H1 (cell line): ENCODE measurements around the gene FGF12. TPM values are rescaled to one million over a fixed set of nuclear protein-coding genes. Genes with fewer than 3 reads are reported as not detected.

ENCODE experiments used
- CTCF ChIA-PET: fragments of 300-600 bp; sonication (Branson Sonifier 250); formaldehyde crosslinking; loops from one replicate; lab custom pipeline; 2021; ENCODE audit not compliant: partially characterized antibody; lab: Charles Lee
- POLR2A ChIA-PET: fragments of 300-600 bp; sonication (Branson Sonifier 250); formaldehyde crosslinking; loops from one replicate; lab custom pipeline; 2021; ENCODE audit warnings: inconsistent platforms; ENCODE audit not compliant: partially characterized antibody; lab: Charles Lee
- DNase-seq, 2 experiments: peaks; one replicate each; pipeline versions ENCODE4 v3.0.0 to v3.0.0-alpha.2; 2010 to 2022; ENCODE audit warnings: low spot score in 2 of 2, low read depth in 1 of 2, mixed read lengths in 1 of 2
- FAIRE-seq: peaks from 2 replicates; lab custom pipeline; 2011; peaks lifted over from hg19 to GRCh38; lab: Jason Lieb, UNC
- H2AFZ ChIP-seq: 2 replicates; pipeline ENCODE4 v1.8.1; 2012; ENCODE audit warnings: low read length, inconsistent platforms
- H2AK5ac ChIP-seq: 2 replicates; pipeline ENCODE4 v1.6.1; 2013; ENCODE audit warnings: low read depth, low read length
- H2BK120ac ChIP-seq: replicated peaks from 2 replicates; pipeline ENCODE3; 2013; ENCODE audit warnings: low read depth, low read length, inconsistent platforms
- H2BK12ac ChIP-seq: 2 replicates; pipeline ENCODE4 v1.6.1; 2013; ENCODE audit warnings: low read depth, low read length
- H2BK15ac ChIP-seq: 2 replicates; pipeline ENCODE4 v1.6.1; 2013; ENCODE audit warnings: low read length
- H2BK20ac ChIP-seq: 2 replicates; pipeline ENCODE4 v1.6.1; 2013; ENCODE audit warnings: low read length
- H2BK5ac ChIP-seq: 2 replicates; pipeline ENCODE4 v1.6.1; 2013; ENCODE audit warnings: low read depth, low read length
- H3K14ac ChIP-seq: 2 replicates; pipeline ENCODE4 v1.6.1; 2013; ENCODE audit warnings: inconsistent platforms; ENCODE audit not compliant: insufficient read length
- H3K18ac ChIP-seq: 2 replicates; pipeline ENCODE4 v1.6.1; 2013; ENCODE audit warnings: low read length; ENCODE audit errors: extremely low read depth
- H3K23ac ChIP-seq: 2 replicates; pipeline ENCODE4 v1.6.1; 2013; ENCODE audit warnings: inconsistent platforms; ENCODE audit not compliant: insufficient read length
- H3K23me2 ChIP-seq: 2 replicates; pipeline ENCODE4 v1.6.1; 2013; ENCODE audit warnings: low read depth, low read length
- H3K27ac ChIP-seq: 2 replicates; pipeline ENCODE4 v1.6.1; 2011; ENCODE audit warnings: low read depth, low read length, inconsistent platforms
- H3K27me3 ChIP-seq, 4 experiments: replicated peaks in 1 of 4; 1 replicate in 1 of 4; 2 replicates in 3 of 4; pipeline versions ENCODE4 v1.6.1 to v1.8.1; 2011 to 2013; ENCODE audit warnings: low read length in 3 of 4, mild to moderate bottlenecking in 3 of 4, inconsistent platforms in 2 of 4, mixed read lengths in 2 of 4, moderate library complexity in 1 of 4; ENCODE audit not compliant: control insufficient read depth in 3 of 4, insufficient read depth in 3 of 4; ENCODE audit errors: extremely low read depth in 1 of 4
- H3K36me3 ChIP-seq, 4 experiments: 2 replicates each; pipeline versions ENCODE4 v1.6.1 to v1.8.1; 2011 to 2013; ENCODE audit warnings: mild to moderate bottlenecking in 4 of 4, low read length in 3 of 4, moderate library complexity in 2 of 4, control low read depth in 1 of 4, inconsistent platforms in 1 of 4; ENCODE audit not compliant: insufficient read depth in 4 of 4, control insufficient read depth in 2 of 4
- H3K4ac ChIP-seq: replicated peaks from 2 replicates; pipeline ENCODE3; 2013; ENCODE audit warnings: low read length, low read depth, mixed read lengths, inconsistent platforms; ENCODE audit not compliant: insufficient read length
- H3K4me1 ChIP-seq, 4 experiments: replicated peaks in 1 of 4; 1 replicate in 1 of 4; 2 replicates in 3 of 4; pipeline versions ENCODE4 v1.6.1 to v1.8.1; 2011 to 2013; ENCODE audit warnings: low read length in 3 of 4, inconsistent platforms in 2 of 4, mixed read lengths in 1 of 4; ENCODE audit not compliant: insufficient read depth in 4 of 4, control insufficient read depth in 3 of 4
- H3K4me2 ChIP-seq, 2 experiments: 2 replicates each; pipeline versions ENCODE4 v1.6.1 to v1.8.1; 2011 to 2013; ENCODE audit warnings: low read depth in 2 of 2, low read length in 2 of 2, control low read depth in 1 of 2, inconsistent platforms in 1 of 2, mild to moderate bottlenecking in 1 of 2; ENCODE audit not compliant: insufficient read depth in 1 of 2
- H3K4me3 ChIP-seq, 4 experiments: fragments of 200-600, 300-600 bp in 1 of 4; sonication (generic), shearing (Covaris generic), sonication (Bioruptor Twin) in 1 of 4; 2 replicates each; pipeline versions ENCODE4 v1.5.1 to v1.8.1; 2011 to 2016; ENCODE audit warnings: low read length in 4 of 4, low read depth in 3 of 4, control low read depth in 2 of 4, inconsistent platforms in 2 of 4, mild to moderate bottlenecking in 2 of 4, mixed read lengths in 1 of 4, moderate library complexity in 1 of 4; ENCODE audit not compliant: insufficient read depth in 2 of 4; ENCODE audit errors: extremely low read depth in 1 of 4
- H3K56ac ChIP-seq: replicated peaks from 2 replicates; pipeline ENCODE3; 2013; ENCODE audit warnings: low read depth, mild to moderate bottlenecking, mixed read lengths, low read length, inconsistent platforms; ENCODE audit not compliant: insufficient read length
- H3K79me1 ChIP-seq: 2 replicates; pipeline ENCODE4 v1.6.1; 2013; ENCODE audit warnings: low read depth, low read length, control low read depth
- H3K79me2 ChIP-seq, 2 experiments: 2 replicates each; pipeline versions ENCODE4 v1.6.1 to v1.8.1; 2012 to 2013; ENCODE audit warnings: low read length in 2 of 2, mild to moderate bottlenecking in 2 of 2, inconsistent platforms in 1 of 2; ENCODE audit not compliant: insufficient read depth in 2 of 2, control insufficient read depth in 1 of 2
- H3K9ac ChIP-seq, 4 experiments: replicated peaks in 1 of 4; 1 replicate in 1 of 4; 2 replicates in 3 of 4; pipeline versions ENCODE4 v1.6.1 to v1.8.1; 2011 to 2013; ENCODE audit warnings: low read depth in 3 of 4, low read length in 3 of 4, control low read depth in 2 of 4, mild to moderate bottlenecking in 2 of 4, moderate library complexity in 2 of 4, inconsistent platforms in 1 of 4; ENCODE audit errors: extremely low read depth in 1 of 4
- H3K9me3 ChIP-seq, 2 experiments: 2 replicates each; pipeline versions ENCODE4 v1.6.1 to v1.8.1; 2012 to 2013; ENCODE audit warnings: mild to moderate bottlenecking in 2 of 2, moderate library complexity in 2 of 2, control low read depth in 1 of 2, inconsistent platforms in 1 of 2, low read depth in 1 of 2, low read length in 1 of 2, mixed read lengths in 1 of 2; ENCODE audit not compliant: insufficient read depth in 2 of 2
- H4K20me1 ChIP-seq, 2 experiments: replicated peaks in 1 of 2; 2 replicates each; pipeline versions ENCODE3 to v1.8.1; 2011 to 2013; ENCODE audit warnings: inconsistent platforms in 2 of 2, low read length in 2 of 2, mild to moderate bottlenecking in 1 of 2; ENCODE audit not compliant: insufficient read depth in 2 of 2, control insufficient read depth in 1 of 2
- H4K5ac ChIP-seq: 2 replicates; pipeline ENCODE4 v1.6.1; 2013; ENCODE audit warnings: low read length, low read depth, mixed read lengths, inconsistent platforms; ENCODE audit not compliant: insufficient read length
- H4K8ac ChIP-seq: 2 replicates; pipeline ENCODE4 v1.8.0; 2013; ENCODE audit warnings: mild to moderate bottlenecking, moderate library complexity, low read length, inconsistent platforms; ENCODE audit not compliant: insufficient read depth; ENCODE audit errors: extremely low read depth
- H4K91ac ChIP-seq: replicated peaks from 2 replicates; pipeline ENCODE3; 2013; ENCODE audit warnings: low read length, mixed read lengths, inconsistent platforms; ENCODE audit not compliant: insufficient read length
- ASH2L ChIP-seq: fragments of 200-600, 300-600 bp; sonication (generic); IDR thresholded peaks from one replicate; pipeline ENCODE4 v1.7.1; 2017; ENCODE audit warnings: low read length
- BACH1 ChIP-seq: IDR thresholded peaks from 2 replicates; pipeline ENCODE4 v1.6.1; 2012; ENCODE audit warnings: low read length, improper control_type of control experiment
- RAD21 ChIP-seq, 2 experiments: IDR thresholded peaks in 1 of 2; conservative IDR thresholded peaks in 1 of 2; 2 replicates each; pipeline ENCODE4 v1.6.1; 2011; ENCODE audit warnings: low read depth in 2 of 2, low read length in 2 of 2, improper control_type of control experiment in 1 of 2, inconsistent platforms in 1 of 2, mild to moderate bottlenecking in 1 of 2, moderate library complexity in 1 of 2
- TEAD4 ChIP-seq: IDR thresholded peaks from 2 replicates; pipeline ENCODE4 v1.6.1; 2012; ENCODE audit warnings: low read depth, low read length, inconsistent platforms, mixed read lengths
- WGBS, 2 experiments: shearing (Covaris generic) in 1 of 2; methylation state at CpG; one replicate each; pipeline versions ENCODE4 v1.1.6 to v1.1.7; 2013 to 2015; ENCODE audit warnings: low lambda C conversion rate in 2 of 2, mixed read lengths in 2 of 2, inconsistent platforms in 1 of 2, low coverage in 1 of 2, missing lambda C conversion rate in 1 of 2; ENCODE audit not compliant: insufficient replicate concordance in 2 of 2, insufficient coverage in 1 of 2, insufficient read length in 1 of 2; ENCODE audit errors: extremely low coverage in 1 of 2, missing lambda C conversion rate in 1 of 2; 5-methylcytosine and 5-hydroxymethylcytosine counted together
- polyA plus RNA-seq, 7 experiments: library from polyadenylated mRNA; depleted of rRNA in 3 of 7; stranded (reverse) in 5 of 7; unstranded in 2 of 7; fragments of >200 nt in 5 of 7; fragments of 200-250 nt in 2 of 7; gene quantifications; 1 replicate in 5 of 7; 2 replicates in 1 of 7; 4 replicates in 1 of 7; pipeline versions ENCODE4 v1.2.1 to v1.2.3, GENCODE V29; 2011 to 2013; ENCODE audit warnings: missing spikeins in 2 of 7, mixed read lengths in 2 of 7
- total RNA-seq: library from RNA; stranded (reverse); fragmentation: NEBNext Ultra II Directional; extraction: Animal tissue kit (Norgen Biotek cat#: 25700); gene quantifications from 2 replicates; pipeline ENCODE4 v1.2.1, GENCODE V29; 2021
- TF ChIP-seq, protein P1 (sequence below), 3 experiments: IDR thresholded peaks; 1 replicate in 2 of 3; 2 replicates in 1 of 3; pipeline versions ENCODE4 v1.5.1 to v1.6.1; 2011; ENCODE audit warnings: low read length in 3 of 3, mild to moderate bottlenecking in 3 of 3, inconsistent platforms in 2 of 3, low read depth in 1 of 3, moderate library complexity in 1 of 3; ENCODE audit not compliant: insufficient read depth in 1 of 3; ENCODE audit errors: control extremely low read depth in 1 of 3
- TF ChIP-seq, protein P2 (sequence below): IDR thresholded peaks from 2 replicates; pipeline ENCODE4 v1.6.1; 2012; ENCODE audit warnings: inconsistent platforms

The FGF12 gene
- total and polyA plus RNA-seq, 2 of the 8 experiments (the other 6 are each of a cell fraction or from before 2014, with no cell fraction given), result 4.1 to 16.6 TPM

DNA sequence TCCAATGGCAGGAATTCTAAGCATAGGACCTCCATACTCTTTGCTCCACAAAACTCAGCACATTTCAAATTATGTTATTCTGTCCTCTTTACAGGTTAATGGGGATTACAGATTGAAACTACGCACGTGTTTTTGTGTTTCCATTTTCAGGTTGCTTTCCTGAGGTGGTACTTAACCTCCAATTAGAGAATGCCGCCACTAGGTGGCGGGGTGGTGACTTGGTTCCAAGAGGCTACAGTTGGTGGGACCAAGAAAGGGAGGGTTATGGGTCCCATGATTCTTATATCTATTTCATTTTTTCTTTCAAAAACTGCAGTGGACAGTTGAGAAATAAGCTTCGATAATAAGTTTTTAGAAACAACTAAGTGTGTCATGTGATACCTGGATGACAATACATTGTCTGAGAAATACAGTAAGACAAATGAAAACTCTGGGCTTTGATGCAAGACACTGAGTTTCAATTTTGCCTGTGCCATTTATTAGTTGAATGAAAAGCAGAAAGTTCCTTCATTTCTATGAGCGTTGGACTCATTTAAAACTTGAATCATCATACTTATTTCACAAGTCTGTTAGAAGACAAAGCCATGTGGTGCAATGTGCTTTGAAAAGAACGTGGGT is 539.0 kb downstream of the FGF12 start:
- FAIRE-seq, result peak; percentile 72
- 47% methylated on average over 7 of the region's 7 CpGs; no CpG with 5 or more reads in 1 of the 2 experiments for WGBS, 2 experiments
- H3K56ac ChIP-seq, result no peak overlapping the region
- no peaks in the 10 kb centered on the region for H3K9me3 ChIP-seq
- no peak overlapping the region for H4K91ac ChIP-seq
- peak; percentile 49 to 81 for DNase-seq
- H3K9ac ChIP-seq, result no peak overlapping the region
- H4K8ac ChIP-seq, result no peak overlapping the region
- H2AK5ac ChIP-seq, result no peak overlapping the region
- H3K27ac ChIP-seq, result no peak overlapping the region
- POLR2A ChIA-PET, result no interaction called here
- TF ChIP-seq, protein P1, sequence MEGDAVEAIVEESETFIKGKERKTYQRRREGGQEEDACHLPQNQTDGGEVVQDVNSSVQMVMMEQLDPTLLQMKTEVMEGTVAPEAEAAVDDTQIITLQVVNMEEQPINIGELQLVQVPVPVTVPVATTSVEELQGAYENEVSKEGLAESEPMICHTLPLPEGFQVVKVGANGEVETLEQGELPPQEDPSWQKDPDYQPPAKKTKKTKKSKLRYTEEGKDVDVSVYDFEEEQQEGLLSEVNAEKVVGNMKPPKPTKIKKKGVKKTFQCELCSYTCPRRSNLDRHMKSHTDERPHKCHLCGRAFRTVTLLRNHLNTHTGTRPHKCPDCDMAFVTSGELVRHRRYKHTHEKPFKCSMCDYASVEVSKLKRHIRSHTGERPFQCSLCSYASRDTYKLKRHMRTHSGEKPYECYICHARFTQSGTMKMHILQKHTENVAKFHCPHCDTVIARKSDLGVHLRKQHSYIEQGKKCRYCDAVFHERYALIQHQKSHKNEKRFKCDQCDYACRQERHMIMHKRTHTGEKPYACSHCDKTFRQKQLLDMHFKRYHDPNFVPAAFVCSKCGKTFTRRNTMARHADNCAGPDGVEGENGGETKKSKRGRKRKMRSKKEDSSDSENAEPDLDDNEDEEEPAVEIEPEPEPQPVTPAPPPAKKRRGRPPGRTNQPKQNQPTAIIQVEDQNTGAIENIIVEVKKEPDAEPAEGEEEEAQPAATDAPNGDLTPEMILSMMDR (IDR thresholded peaks at IDR 0.05; ENCODE audit: control extremely low read depth in 1 of 3, insufficient read depth in 1 of 3, low read depth in 1 of 3, low read length in 3 of 3), result peak; percentile 58 to 79 (median 75)
- TF ChIP-seq, protein P2, sequence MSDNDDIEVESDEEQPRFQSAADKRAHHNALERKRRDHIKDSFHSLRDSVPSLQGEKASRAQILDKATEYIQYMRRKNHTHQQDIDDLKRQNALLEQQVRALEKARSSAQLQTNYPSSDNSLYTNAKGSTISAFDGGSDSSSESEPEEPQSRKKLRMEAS, result peak; percentile 13; the same call in 1 of the 2 replicates
- no peak for TF ChIP-seq BACH1
- TF ChIP-seq RAD21 (IDR thresholded peaks at IDR 0.05 in 1 of 2, conservative IDR thresholded peaks at IDR 0.05 in 1 of 2; ENCODE audit: low read depth in 2 of 2, low read length in 2 of 2), result peak; percentile 77 to 84
- 0 out of 2 replicates have a peak, but pooled peaks have one; percentile 39 for TF ChIP-seq TEAD4
- TF ChIP-seq ASH2L, result no peak
- H2BK12ac ChIP-seq, result no peak overlapping the region
- no peak overlapping the region for H3K23ac ChIP-seq
- H4K5ac ChIP-seq, result no peak overlapping the region
- H3K79me2 ChIP-seq, result no peaks in the 10 kb centered on the region
- CTCF ChIA-PET, result interaction anchor here (0.6 to 3.9 kb wide), 30 partner anchors 11 to 378 kb away, joined by 3 to 23 read pairs (median 4); no protein-coding TSS in a partner anchor
- no peak overlapping the region for H2BK20ac ChIP-seq
- H3K4ac ChIP-seq, result no peak overlapping the region
- no peak overlapping the region for H3K18ac ChIP-seq
- no peak overlapping the region for H3K14ac ChIP-seq
- H3K4me2 ChIP-seq, result no peak overlapping the region
- H3K4me3 ChIP-seq, result no peak overlapping the region
- no peak overlapping the region for H2AFZ ChIP-seq
- H2BK15ac ChIP-seq, result no peak overlapping the region
- H2BK120ac ChIP-seq, result no peak overlapping the region
- no peaks in the 10 kb centered on the region for H3K23me2 ChIP-seq
- H4K20me1 ChIP-seq, result no peaks in the 10 kb centered on the region
- H3K79me1 ChIP-seq, result no peaks in the 10 kb centered on the region
- peaks cover 0 to 2% (median 0%) of the 10 kb centered on the region in 4 experiments; a peak in 1 of 7 replicates for H3K27me3 ChIP-seq
- peaks cover 0 to 3% (median 0%) of the 10 kb centered on the region in 4 experiments; a peak in 1 of 7 replicates for H3K4me1 ChIP-seq
- no peaks in the 10 kb centered on the region for H3K36me3 ChIP-seq
- H2BK5ac ChIP-seq, result no peak overlapping the region
